ENCODE measurements around the gene FALEC.

DNA sequence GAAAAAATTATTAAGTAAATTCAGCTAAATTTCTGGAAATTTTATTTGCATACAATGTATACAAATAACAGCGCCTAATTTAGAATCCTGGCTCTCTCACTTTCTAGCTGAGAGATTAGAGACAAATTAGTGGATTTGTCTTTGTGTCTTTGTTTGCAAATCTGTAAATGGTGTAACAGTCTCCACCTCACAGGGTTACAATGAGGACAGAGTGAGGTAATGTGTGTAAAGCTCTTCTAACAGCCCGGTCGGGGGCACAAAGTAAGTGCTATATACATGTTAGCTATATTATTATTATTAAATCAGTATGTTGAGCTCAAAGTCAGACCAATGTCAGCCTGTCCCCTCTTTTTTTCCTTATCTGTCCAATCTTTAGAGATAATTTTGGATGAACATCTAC is 28.7 kb downstream of the FALEC start:
- TF ChIP-seq ZFX (IDR thresholded peaks at IDR 0.05; ENCODE audit: borderline replicate concordance) (no peak), CTCF (IDR thresholded peaks at IDR 0.05) (no peak)

All from 22Rv1 (cell line).